DND-41 (cell line): Measurements from ENCODE around the gene NEDD4.

Experiments used
- ATAC-seq: fragments of 200-7000 bp; cut with Tn5 transposase; 3 replicates; pipeline ENCODE4 v1.9.1; 2021; ENCODE audit warnings: low read depth; ENCODE audit not compliant: insufficient read depth
- DNase-seq: peaks from one replicate; pipeline ENCODE4 v3.0.0-alpha.2; 2020
- H2AFZ ChIP-seq: 2 replicates; pipeline ENCODE4 v1.6.0; 2012; ENCODE audit warnings: low read depth, low read length
- H3K27ac ChIP-seq: 2 replicates; pipeline ENCODE4 v1.5.1; 2012; ENCODE audit warnings: low read length, inconsistent platforms
- H3K27me3 ChIP-seq: fragments of 200-600 bp; sonication (generic); 2 replicates; pipeline ENCODE4 v1.6.0; 2012; ENCODE audit warnings: low read length, mild to moderate bottlenecking, inconsistent platforms; ENCODE audit not compliant: insufficient read depth, poor library complexity
- H3K36me3 ChIP-seq: 2 replicates; pipeline ENCODE4 v1.5.1; 2012; ENCODE audit warnings: low read length, inconsistent platforms; ENCODE audit not compliant: insufficient read depth
- H3K4me1 ChIP-seq: 2 replicates; pipeline ENCODE4 v1.5.1; 2012; ENCODE audit warnings: mild to moderate bottlenecking, low read length; ENCODE audit not compliant: insufficient read depth
- H3K4me2 ChIP-seq: 2 replicates; pipeline ENCODE4 v1.6.0; 2012; ENCODE audit warnings: mild to moderate bottlenecking, moderate library complexity, low read length, inconsistent platforms; ENCODE audit not compliant: insufficient read depth
- H3K4me3 ChIP-seq, 2 experiments: fragments of 200-600 bp in 1 of 2; shearing (Covaris generic) in 1 of 2; 2 replicates each; pipeline ENCODE4 v1.5.1; 2012 to 2016; ENCODE audit warnings: inconsistent platforms in 2 of 2, low read length in 2 of 2, mild to moderate bottlenecking in 2 of 2, low read depth in 1 of 2, moderate library complexity in 1 of 2
- H3K79me2 ChIP-seq: 2 replicates; pipeline ENCODE4 v1.6.0; 2012; ENCODE audit warnings: low read length, inconsistent platforms; ENCODE audit not compliant: insufficient read depth
- H3K9ac ChIP-seq: 2 replicates; pipeline ENCODE4 v1.6.0; 2012; ENCODE audit warnings: low read depth, mild to moderate bottlenecking, inconsistent platforms, low read length, moderate library complexity
- H3K9me3 ChIP-seq: 2 replicates; pipeline ENCODE4 v1.5.1; 2012; ENCODE audit warnings: low read length, moderate library complexity, mild to moderate bottlenecking, inconsistent platforms; ENCODE audit not compliant: insufficient read depth, severe bottlenecking
- H4K20me1 ChIP-seq: 2 replicates; pipeline ENCODE4 v1.6.0; 2012; ENCODE audit warnings: low read length; ENCODE audit not compliant: insufficient read depth
- EZH2 ChIP-seq: IDR thresholded peaks from 3 replicates; pipeline ENCODE4 v1.6.1; 2012; ENCODE audit warnings: borderline replicate concordance, low read depth, mild to moderate bottlenecking, moderate library complexity, low read length, inconsistent platforms; ENCODE audit not compliant: severe bottlenecking
- TF ChIP-seq, protein P1 (sequence below): IDR thresholded peaks from 2 replicates; pipeline ENCODE4 v1.5.1; 2012; ENCODE audit warnings: borderline replicate concordance, low read length, moderate library complexity, mild to moderate bottlenecking; ENCODE audit not compliant: poor library complexity, severe bottlenecking; ENCODE audit errors: extremely low read depth

Gene NEDD4

DNA sequence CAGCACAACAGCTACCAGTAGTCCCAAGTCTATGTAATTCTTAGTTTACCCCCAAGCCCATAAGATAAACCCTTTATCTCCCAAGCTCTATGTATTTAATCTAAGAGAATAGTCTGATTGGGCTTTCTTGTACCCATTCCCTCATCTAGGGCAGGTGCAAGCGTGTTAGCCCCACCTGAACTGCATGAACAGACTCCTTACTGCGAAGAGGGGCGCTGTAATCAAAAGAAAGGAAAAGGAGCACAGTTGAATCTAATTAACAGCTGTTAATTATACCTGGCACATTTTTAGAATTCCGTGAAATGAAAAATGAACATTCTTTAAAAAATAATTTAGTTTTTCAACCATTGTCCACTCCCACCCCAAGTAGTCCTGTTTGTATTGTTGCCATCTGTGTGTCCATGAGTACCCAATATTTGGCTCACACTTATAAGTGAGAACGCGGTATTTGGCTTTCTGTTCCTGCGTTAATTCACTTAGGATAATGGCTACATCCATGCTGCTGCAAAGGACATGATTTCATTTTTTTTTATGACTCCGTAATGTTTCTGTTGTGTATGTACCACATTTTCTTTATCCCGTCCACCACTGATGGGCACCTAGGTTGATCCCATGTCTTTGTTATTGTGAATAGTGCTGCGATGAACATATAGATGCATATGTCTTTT is 26.5 kb upstream of the NEDD4 start:
- no peak for ATAC-seq
- Histone ChIP-seq H3K4me2 (no peak overlapping the region), H2AFZ (no peak overlapping the region), H3K9me3 (no peaks in the 10 kb centered on the region), H3K36me3 (no peaks in the 10 kb centered on the region), H3K4me3 (no peak overlapping the region), H3K9ac (no peak overlapping the region), H4K20me1 (no peaks in the 10 kb centered on the region), H3K79me2 (no peaks in the 10 kb centered on the region), H3K4me1 (no peaks in the 10 kb centered on the region), H3K27me3 (no peaks in the 10 kb centered on the region), H3K27ac (no peak overlapping the region)
- TF ChIP-seq EZH2: no peak
- TF ChIP-seq, protein P1, sequence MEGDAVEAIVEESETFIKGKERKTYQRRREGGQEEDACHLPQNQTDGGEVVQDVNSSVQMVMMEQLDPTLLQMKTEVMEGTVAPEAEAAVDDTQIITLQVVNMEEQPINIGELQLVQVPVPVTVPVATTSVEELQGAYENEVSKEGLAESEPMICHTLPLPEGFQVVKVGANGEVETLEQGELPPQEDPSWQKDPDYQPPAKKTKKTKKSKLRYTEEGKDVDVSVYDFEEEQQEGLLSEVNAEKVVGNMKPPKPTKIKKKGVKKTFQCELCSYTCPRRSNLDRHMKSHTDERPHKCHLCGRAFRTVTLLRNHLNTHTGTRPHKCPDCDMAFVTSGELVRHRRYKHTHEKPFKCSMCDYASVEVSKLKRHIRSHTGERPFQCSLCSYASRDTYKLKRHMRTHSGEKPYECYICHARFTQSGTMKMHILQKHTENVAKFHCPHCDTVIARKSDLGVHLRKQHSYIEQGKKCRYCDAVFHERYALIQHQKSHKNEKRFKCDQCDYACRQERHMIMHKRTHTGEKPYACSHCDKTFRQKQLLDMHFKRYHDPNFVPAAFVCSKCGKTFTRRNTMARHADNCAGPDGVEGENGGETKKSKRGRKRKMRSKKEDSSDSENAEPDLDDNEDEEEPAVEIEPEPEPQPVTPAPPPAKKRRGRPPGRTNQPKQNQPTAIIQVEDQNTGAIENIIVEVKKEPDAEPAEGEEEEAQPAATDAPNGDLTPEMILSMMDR: no peak
- DNase-seq: no peak

DNA sequence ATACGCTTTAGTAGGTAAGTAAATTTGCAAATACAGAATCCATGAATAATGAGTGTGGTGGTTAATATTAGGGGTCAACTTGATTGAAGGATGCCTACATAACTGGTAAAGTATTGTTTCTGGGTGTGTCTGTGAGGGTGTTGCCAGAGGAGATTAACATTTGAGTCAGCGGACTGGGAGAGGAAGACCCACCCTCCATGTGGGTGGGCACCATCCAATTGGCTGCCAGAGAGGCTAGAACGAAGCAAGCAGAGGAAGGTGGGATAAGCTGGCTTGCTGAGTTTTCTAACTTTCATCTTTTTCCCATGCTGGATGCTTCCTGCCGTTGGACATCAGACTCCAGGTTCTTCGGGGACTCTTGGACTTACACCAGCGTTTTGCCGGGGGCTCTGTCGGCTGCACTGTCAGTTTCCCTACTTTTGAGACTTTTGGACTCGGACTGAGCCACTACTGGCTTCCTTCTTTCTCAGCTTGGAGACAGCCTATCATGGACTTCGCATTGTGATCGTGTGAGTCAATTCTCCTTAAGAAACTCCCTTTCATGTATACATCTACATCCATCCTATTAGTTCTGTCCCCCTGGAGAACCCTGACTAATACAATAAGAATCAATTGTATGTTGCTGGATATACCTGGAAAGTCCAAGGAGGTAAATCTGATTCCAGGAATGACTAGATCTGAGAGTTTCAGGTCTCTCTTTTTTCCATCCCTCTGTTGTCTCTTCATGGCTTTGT is 25.8 kb upstream of the NEDD4 start:
- ATAC-seq: no peak
- Histone ChIP-seq H3K9me3 (peaks cover 4% of the 10 kb centered on the region), H3K36me3 (no peaks in the 10 kb centered on the region), H3K4me1 (no peaks in the 10 kb centered on the region), H3K27me3 (no peaks in the 10 kb centered on the region), H3K9ac (no peak overlapping the region), H3K4me2 (no peak overlapping the region), H3K4me3 (no peak overlapping the region), H3K79me2 (no peaks in the 10 kb centered on the region), H3K27ac (no peak overlapping the region), H2AFZ (no peak overlapping the region), H4K20me1 (no peaks in the 10 kb centered on the region)
- DNase-seq: no peak
- no peak for TF ChIP-seq EZH2
- TF ChIP-seq, protein P1: no peak

DNA sequence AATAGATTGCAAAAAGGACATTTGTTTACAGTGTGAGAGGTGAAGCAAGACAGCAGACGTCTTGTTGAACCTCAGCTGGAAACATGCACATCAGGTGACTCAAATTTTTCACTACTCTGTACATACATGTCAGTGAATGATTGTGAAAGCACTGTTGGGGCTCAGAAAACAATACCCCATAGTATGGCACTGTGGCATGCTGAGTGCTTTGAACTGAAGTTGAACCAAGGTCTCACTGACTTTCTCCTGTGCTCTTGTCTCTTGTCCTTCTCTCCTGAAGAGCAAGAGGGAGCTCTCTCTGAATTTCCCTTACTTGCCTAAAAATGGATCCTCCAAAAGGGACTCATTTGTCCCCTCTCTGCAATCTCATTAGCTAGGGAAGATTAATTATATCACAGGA is 24.5 kb upstream of the NEDD4 start:
- TF ChIP-seq, protein P1: no peak
- TF ChIP-seq EZH2: no peak
- ATAC-seq (no peak), DNase-seq (no peak)
- Histone ChIP-seq H3K79me2 (no peaks in the 10 kb centered on the region), H3K9me3 (peaks cover 4% of the 10 kb centered on the region), H3K27me3 (no peaks in the 10 kb centered on the region), H3K4me3 (no peak overlapping the region), H2AFZ (no peak overlapping the region), H4K20me1 (no peaks in the 10 kb centered on the region), H3K36me3 (no peaks in the 10 kb centered on the region), H3K4me1 (no peaks in the 10 kb centered on the region), H3K27ac (no peak overlapping the region), H3K9ac (no peak overlapping the region), H3K4me2 (no peak overlapping the region)
